Measurements from ENCODE around the gene ARAP2.

ARAP2 gene

GRCh38 chr4:36094995-36095394 lies 149.3 kb downstream of the ARAP2 start:
- DNase-seq: no peak

- no peak for DNase-seq
Measured at GRCh38 chr4:36091997-36092396, 152.3 kb downstream of the ARAP2 start.

- DNase-seq: no peak
Measured at GRCh38 chr4:36088542-36088941, 155.8 kb downstream of the ARAP2 start.

- DNase-seq: no peak
Measured at GRCh38 chr4:36086261-36086786, 158.0 kb downstream of the ARAP2 start.

- DNase-seq: no peak
Measured at GRCh38 chr4:36082817-36083216, 161.5 kb downstream of the ARAP2 start.

- no peak for DNase-seq
Measured at GRCh38 chr4:36081185-36081584, 163.1 kb downstream of the ARAP2 start.

- no peak for DNase-seq
Measured at GRCh38 chr4:36079666-36080065, 164.6 kb downstream of the ARAP2 start.

GRCh38 chr4:36078319-36078718 lies 166.0 kb downstream of the ARAP2 start:
- DNase-seq: no peak

GRCh38 chr4:36072529-36072928 lies 171.8 kb downstream of the ARAP2 start:
- DNase-seq: no peak

- no peak for DNase-seq
Measured at GRCh38 chr4:36067116-36067515, 177.2 kb downstream of the ARAP2 start.

- no peak for DNase-seq
Measured at GRCh38 chr4:36065274-36065871, 178.9 kb downstream of the ARAP2 start.

GRCh38 chr4:36064117-36064516 lies 180.2 kb downstream of the ARAP2 start:
- no peak for DNase-seq

GRCh38 chr4:36056136-36056535 lies 188.2 kb downstream of the ARAP2 start:
- no peak for DNase-seq

- DNase-seq: no peak
Measured at GRCh38 chr4:36054694-36055422, 189.5 kb downstream of the ARAP2 start.

- no peak for DNase-seq
Measured at GRCh38 chr4:36053930-36054329, 190.4 kb downstream of the ARAP2 start.

GRCh38 chr4:36051634-36052033 lies 192.7 kb downstream of the ARAP2 start:
- no peak for DNase-seq

- DNase-seq: no peak
Measured at GRCh38 chr4:36046026-36046425, 198.3 kb downstream of the ARAP2 start.

GRCh38 chr4:36043901-36044300 lies 200.4 kb downstream of the ARAP2 start:
- DNase-seq: no peak

GRCh38 chr4:36043241-36043640 lies 201.1 kb downstream of the ARAP2 start:
- DNase-seq: no peak

GRCh38 chr4:36042122-36042970 lies 202.0 kb downstream of the ARAP2 start:
- DNase-seq: no peak

GRCh38 chr4:36041340-36041739 lies 203.0 kb downstream of the ARAP2 start:
- DNase-seq: no peak

- DNase-seq: no peak
Measured at GRCh38 chr4:36039026-36039425, 205.3 kb downstream of the ARAP2 start.

- no peak for DNase-seq
Measured at GRCh38 chr4:36038491-36038890, 205.8 kb downstream of the ARAP2 start.

GRCh38 chr4:36037127-36037526 lies 207.2 kb downstream of the ARAP2 start:
- no peak for DNase-seq
